ENCODE results near the gene WDR1. TPM values are rescaled to one million over a fixed set of nuclear protein-coding genes. Genes with fewer than 3 reads are reported as not detected.

Gene WDR1
- total and polyA plus RNA-seq, 2 donors (not counting 1 experiment from before 2014, with no cell fraction given) = 331 to 751 TPM

DNA sequence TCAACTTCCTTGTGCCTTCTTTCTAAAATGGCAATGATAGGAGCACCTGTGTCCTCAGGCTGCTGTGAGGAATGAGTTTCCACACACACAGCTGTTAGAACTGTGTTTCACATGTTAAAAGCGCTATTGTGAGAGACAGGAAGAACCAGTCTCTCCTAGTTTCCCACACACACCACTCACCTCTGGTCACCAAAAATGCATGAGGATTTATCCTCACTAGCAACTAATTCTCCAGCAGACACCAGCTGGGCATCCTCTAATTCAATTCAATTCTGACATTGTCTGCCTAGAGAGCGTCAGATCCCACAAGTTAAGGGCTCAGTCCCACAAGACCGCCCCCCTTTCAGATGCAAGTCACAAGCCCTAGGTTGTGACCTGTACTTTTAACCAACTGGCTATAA, 66.3 kb downstream of the WDR1 start:
- Histone ChIP-seq H3K9ac (ENCODE audit: insufficient read depth, low read length) (no peak overlapping the region), H3K27me3 (ENCODE audit: control insufficient read depth, insufficient read depth, low read length) (no peaks in the 10 kb centered on the region), H4K20me1 (ENCODE audit: control insufficient read depth, extremely low read depth, insufficient read depth, low read length) (no peaks in the 10 kb centered on the region), H3K27ac (ENCODE audit: insufficient read depth, low read length) (no peak overlapping the region), H3K79me2 (ENCODE audit: control insufficient read depth, insufficient read depth, low read length) (no peaks in the 10 kb centered on the region), H3K4me1 (ENCODE audit: control insufficient read depth, extremely low read depth, insufficient read depth, low read length) (no peaks in the 10 kb centered on the region), H3K9me3 (ENCODE audit: control insufficient read depth, insufficient read depth, low read depth, low read length) (no peaks in the 10 kb centered on the region), H3K36me3 (ENCODE audit: control insufficient read depth, insufficient read depth, low read length) (no peaks in the 10 kb centered on the region), H3K4me2 (ENCODE audit: extremely low read depth, insufficient read depth, low read length) (no peak overlapping the region), H3K4me3 (replicated peaks in 1 of 4; ENCODE audit: control extremely low read depth in 1 of 4, insufficient read depth in 1 of 4, low read depth in 3 of 4, low read length in 4 of 4) (no peak overlapping the region), H2AFZ (ENCODE audit: low read length) (no peak overlapping the region)
- TF ChIP-seq EZH2 (IDR thresholded peaks at IDR 0.05; ENCODE audit: low read length, missing control alignments) = no peak
- TF ChIP-seq, protein P1, sequence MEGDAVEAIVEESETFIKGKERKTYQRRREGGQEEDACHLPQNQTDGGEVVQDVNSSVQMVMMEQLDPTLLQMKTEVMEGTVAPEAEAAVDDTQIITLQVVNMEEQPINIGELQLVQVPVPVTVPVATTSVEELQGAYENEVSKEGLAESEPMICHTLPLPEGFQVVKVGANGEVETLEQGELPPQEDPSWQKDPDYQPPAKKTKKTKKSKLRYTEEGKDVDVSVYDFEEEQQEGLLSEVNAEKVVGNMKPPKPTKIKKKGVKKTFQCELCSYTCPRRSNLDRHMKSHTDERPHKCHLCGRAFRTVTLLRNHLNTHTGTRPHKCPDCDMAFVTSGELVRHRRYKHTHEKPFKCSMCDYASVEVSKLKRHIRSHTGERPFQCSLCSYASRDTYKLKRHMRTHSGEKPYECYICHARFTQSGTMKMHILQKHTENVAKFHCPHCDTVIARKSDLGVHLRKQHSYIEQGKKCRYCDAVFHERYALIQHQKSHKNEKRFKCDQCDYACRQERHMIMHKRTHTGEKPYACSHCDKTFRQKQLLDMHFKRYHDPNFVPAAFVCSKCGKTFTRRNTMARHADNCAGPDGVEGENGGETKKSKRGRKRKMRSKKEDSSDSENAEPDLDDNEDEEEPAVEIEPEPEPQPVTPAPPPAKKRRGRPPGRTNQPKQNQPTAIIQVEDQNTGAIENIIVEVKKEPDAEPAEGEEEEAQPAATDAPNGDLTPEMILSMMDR (conservative IDR thresholded peaks at IDR 0.05 in 1 of 2, IDR thresholded peaks at IDR 0.05 in 1 of 2; ENCODE audit: low read depth in 1 of 2, low read length in 2 of 2) = no peak
- no peak for DNase-seq (ENCODE audit: low read depth in 2 of 2)

DNA sequence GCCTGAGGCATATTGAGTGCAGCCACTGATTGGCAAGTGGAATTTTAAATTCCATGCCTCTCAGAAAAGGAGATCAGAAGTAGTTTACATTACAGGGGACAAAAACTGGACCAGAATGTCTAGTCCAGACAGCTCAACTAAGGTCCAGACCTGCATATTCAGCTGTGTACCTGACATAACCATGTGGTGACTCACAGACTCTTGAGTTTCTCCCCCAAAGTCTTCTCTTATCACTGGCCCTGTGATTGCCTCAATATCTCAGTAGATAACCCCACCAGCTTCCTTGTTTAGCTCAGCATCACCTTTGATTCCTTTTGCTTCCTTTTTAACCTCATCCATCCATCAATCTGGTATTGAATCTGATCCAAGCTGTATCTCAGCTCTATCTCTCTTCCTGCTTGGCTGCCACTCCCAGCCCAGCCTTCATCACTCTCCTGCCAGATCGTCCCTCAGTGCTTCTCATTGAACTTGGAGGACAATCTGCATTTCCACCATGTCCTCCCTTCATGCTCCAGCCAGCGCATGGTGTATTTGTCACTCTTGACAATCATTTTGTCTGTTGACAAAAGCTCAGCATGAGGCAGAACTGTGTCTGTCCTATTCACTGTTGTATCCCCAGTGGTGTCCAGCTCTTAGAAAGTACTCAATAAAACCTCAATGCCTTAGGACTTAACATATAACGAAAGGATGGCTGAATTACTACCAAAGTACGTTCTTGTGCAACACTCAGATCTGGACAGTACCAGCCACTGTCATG, 67.5 kb downstream of the WDR1 start:
- Histone ChIP-seq H3K36me3 (ENCODE audit: control insufficient read depth, insufficient read depth, low read length) (no peaks in the 10 kb centered on the region), H3K4me2 (ENCODE audit: extremely low read depth, insufficient read depth, low read length) (no peak overlapping the region), H3K27me3 (ENCODE audit: control insufficient read depth, insufficient read depth, low read length) (no peaks in the 10 kb centered on the region), H3K9ac (ENCODE audit: insufficient read depth, low read length) (no peak overlapping the region), H4K20me1 (ENCODE audit: control insufficient read depth, extremely low read depth, insufficient read depth, low read length) (no peaks in the 10 kb centered on the region), H3K9me3 (ENCODE audit: control insufficient read depth, insufficient read depth, low read depth, low read length) (no peaks in the 10 kb centered on the region), H3K4me3 (replicated peaks in 1 of 4; ENCODE audit: control extremely low read depth in 1 of 4, insufficient read depth in 1 of 4, low read depth in 3 of 4, low read length in 4 of 4) (no peak overlapping the region), H3K27ac (ENCODE audit: insufficient read depth, low read length) (no peak overlapping the region), H3K79me2 (ENCODE audit: control insufficient read depth, insufficient read depth, low read length) (no peaks in the 10 kb centered on the region), H2AFZ (ENCODE audit: low read length) (no peak overlapping the region), H3K4me1 (ENCODE audit: control insufficient read depth, extremely low read depth, insufficient read depth, low read length) (no peaks in the 10 kb centered on the region)
- DNase-seq (ENCODE audit: low read depth in 2 of 2) = no peak
- TF ChIP-seq EZH2 (IDR thresholded peaks at IDR 0.05; ENCODE audit: low read length, missing control alignments) = no peak
- TF ChIP-seq, protein P1 (conservative IDR thresholded peaks at IDR 0.05 in 1 of 2, IDR thresholded peaks at IDR 0.05 in 1 of 2; ENCODE audit: low read depth in 1 of 2, low read length in 2 of 2) = no peak

DNA sequence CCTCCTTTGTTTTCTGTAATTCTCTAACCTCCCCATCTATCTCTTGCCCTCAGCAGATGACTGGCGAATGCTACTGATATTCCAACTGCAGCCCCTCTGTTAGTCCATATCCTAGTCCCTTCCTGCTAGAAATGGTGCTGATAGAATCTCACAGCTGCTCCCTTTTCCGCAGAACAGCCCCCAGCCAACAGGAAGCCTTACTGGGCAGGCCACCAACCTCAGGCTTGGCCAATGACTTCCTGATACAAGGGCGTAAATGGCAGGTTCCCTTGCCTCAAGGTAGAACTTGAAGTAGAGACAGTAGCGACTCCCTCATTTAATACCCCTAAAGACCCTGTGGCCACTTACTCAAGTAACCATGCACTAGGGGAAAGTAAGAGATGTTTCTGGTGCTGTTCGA, 68.6 kb downstream of the WDR1 start:
- no peaks in the 10 kb centered on the region for H3K79me2 ChIP-seq (ENCODE audit: control insufficient read depth, insufficient read depth, low read length)
- H3K9ac ChIP-seq (ENCODE audit: insufficient read depth, low read length) = no peak overlapping the region
- H3K4me3 ChIP-seq (replicated peaks in 1 of 4; ENCODE audit: control extremely low read depth in 1 of 4, insufficient read depth in 1 of 4, low read depth in 3 of 4, low read length in 4 of 4) = no peak overlapping the region
- H4K20me1 ChIP-seq (ENCODE audit: control insufficient read depth, extremely low read depth, insufficient read depth, low read length) = no peaks in the 10 kb centered on the region
- DNase-seq (ENCODE audit: low read depth in 2 of 2) = no peak
- H3K9me3 ChIP-seq (ENCODE audit: control insufficient read depth, insufficient read depth, low read depth, low read length) = no peaks in the 10 kb centered on the region
- no peaks in the 10 kb centered on the region for H3K27me3 ChIP-seq (ENCODE audit: control insufficient read depth, insufficient read depth, low read length)
- H2AFZ ChIP-seq (ENCODE audit: low read length) = no peak overlapping the region
- H3K4me2 ChIP-seq (ENCODE audit: extremely low read depth, insufficient read depth, low read length) = no peak overlapping the region
- no peaks in the 10 kb centered on the region for H3K4me1 ChIP-seq (ENCODE audit: control insufficient read depth, extremely low read depth, insufficient read depth, low read length)
- TF ChIP-seq, protein P1 (conservative IDR thresholded peaks at IDR 0.05 in 1 of 2, IDR thresholded peaks at IDR 0.05 in 1 of 2; ENCODE audit: low read depth in 1 of 2, low read length in 2 of 2) = no peak
- no peak for TF ChIP-seq EZH2 (IDR thresholded peaks at IDR 0.05; ENCODE audit: low read length, missing control alignments)
- no peak overlapping the region for H3K27ac ChIP-seq (ENCODE audit: insufficient read depth, low read length)
- H3K36me3 ChIP-seq (ENCODE audit: control insufficient read depth, insufficient read depth, low read length) = no peaks in the 10 kb centered on the region
